SK-N-SH (cell line): Measurements from ENCODE around the gene PTPN4. TPM values are rescaled to one million over a fixed set of nuclear protein-coding genes. Genes with fewer than 3 reads are reported as not detected.

Source experiments
- CTCF ChIA-PET: fragments of 300-600, 350-600 bp; formaldehyde crosslinking; extraction: SDS; loops from one replicate; lab custom pipeline; 2021; lab: Yijun Ruan, JAX
- POLR2A ChIA-PET: fragments of 350-600 bp; sonication (Branson Sonifier 250); formaldehyde crosslinking; extraction: SDS; loops from one replicate; lab custom pipeline; 2020; ENCODE audit warnings: antibody characterized with exemption, inconsistent platforms; lab: Yijun Ruan, JAX
- DNase-seq: peaks from one replicate; pipeline ENCODE4 v3.0.0; 2012
- H2AFZ ChIP-seq: fragments of 200-600 bp; sonication (generic); 2 replicates; pipeline ENCODE4 v1.8.1; 2016; ENCODE audit warnings: antibody characterized with exemption, mild to moderate bottlenecking, low read depth
- H3F3A ChIP-seq: fragments of 200-600 bp; sonication (generic); replicated peaks from 2 replicates; pipeline ENCODE3; 2016; ENCODE audit warnings: antibody characterized with exemption, mild to moderate bottlenecking; ENCODE audit not compliant: insufficient read depth
- H3K27ac ChIP-seq, 2 experiments: fragments of 200-500 bp in 1 of 2; fragments of 200-600 bp in 1 of 2; sonication (Bioruptor generic) in 1 of 2; sonication (generic), shearing (Covaris generic) in 1 of 2; 2 replicates each; pipeline versions ENCODE4 v1.5.1 to v1.6.1; 2014 to 2016; ENCODE audit warnings: low read depth in 2 of 2, inconsistent platforms in 1 of 2, low read length in 1 of 2, mild to moderate bottlenecking in 1 of 2, mixed read lengths in 1 of 2
- H3K27me3 ChIP-seq: fragments of 200-600 bp; sonication (generic), shearing (Covaris generic); 2 replicates; pipeline ENCODE4 v1.6.1; 2016; ENCODE audit warnings: mixed run types; ENCODE audit not compliant: insufficient read depth
- H3K36me3 ChIP-seq, 2 experiments: fragments of 200-500 bp in 1 of 2; fragments of 200-600 bp in 1 of 2; sonication (Bioruptor generic) in 1 of 2; sonication (generic) in 1 of 2; replicated peaks in 1 of 2; 2 replicates each; pipeline versions ENCODE3 to v1.5.1; 2014 to 2016; ENCODE audit warnings: low read length in 1 of 2, mild to moderate bottlenecking in 1 of 2; ENCODE audit not compliant: insufficient read depth in 2 of 2, control insufficient read depth in 1 of 2
- H3K4me1 ChIP-seq, 2 experiments: fragments of 200-500 bp in 1 of 2; fragments of 200-600 bp in 1 of 2; sonication (Bioruptor generic) in 1 of 2; sonication (generic), shearing (Covaris generic) in 1 of 2; 2 replicates each; pipeline versions ENCODE4 v1.5.1 to v1.6.1; 2014 to 2016; ENCODE audit warnings: low read depth in 1 of 2, low read length in 1 of 2, mixed run types in 1 of 2; ENCODE audit not compliant: insufficient read depth in 2 of 2, control insufficient read depth in 1 of 2
- H3K4me2 ChIP-seq: fragments of 200-600 bp; sonication (generic), shearing (Covaris generic); 2 replicates; pipeline ENCODE4 v1.6.1; 2017; ENCODE audit warnings: mixed run types
- H3K4me3 ChIP-seq, 2 experiments: fragments of 200-500 bp in 1 of 2; fragments of 200-600 bp in 1 of 2; sonication (Bioruptor generic) in 1 of 2; sonication (generic), shearing (Covaris generic) in 1 of 2; 2 replicates each; pipeline versions ENCODE4 v1.5.1 to v1.8.1; 2014 to 2016; ENCODE audit warnings: low read depth in 2 of 2, inconsistent platforms in 1 of 2, low read length in 1 of 2, mild to moderate bottlenecking in 1 of 2, mixed read lengths in 1 of 2, moderate library complexity in 1 of 2
- H3K79me2 ChIP-seq: fragments of 200-600 bp; sonication (generic); 2 replicates; pipeline ENCODE4 v1.8.1; 2017; ENCODE audit warnings: mild to moderate bottlenecking; ENCODE audit not compliant: insufficient read depth
- H3K9ac ChIP-seq: fragments of 200-600 bp; sonication (generic); 2 replicates; pipeline ENCODE4 v1.6.1; 2017; ENCODE audit warnings: mixed run types
- H3K9me2 ChIP-seq: fragments of 200-600 bp; sonication (generic); 2 replicates; pipeline ENCODE4 v1.6.1; 2017; ENCODE audit warnings: mixed run types
- H3K9me3 ChIP-seq: fragments of 200-600 bp; sonication (generic); 2 replicates; pipeline ENCODE4 v1.6.1; 2017; ENCODE audit warnings: mixed run types, mild to moderate bottlenecking, moderate library complexity
- H4K20me1 ChIP-seq: fragments of 200-600 bp; sonication (generic); 2 replicates; pipeline ENCODE4 v1.6.1; 2017; ENCODE audit warnings: mild to moderate bottlenecking, mixed run types; ENCODE audit not compliant: insufficient read depth
- CHD2 ChIP-seq: fragments of 150-350 bp; IDR thresholded peaks from 2 replicates; pipeline ENCODE4 v1.6.1; 2018; ENCODE audit warnings: low read length; ENCODE audit not compliant: partially characterized antibody
- CTCF ChIP-seq: fragments of 200-600 bp; sonication (generic); IDR thresholded peaks from 2 replicates; pipeline ENCODE4 v1.6.1; 2017; ENCODE audit warnings: antibody characterized with exemption, mild to moderate bottlenecking, moderate library complexity
- FOSL2 ChIP-seq: IDR thresholded peaks from 2 replicates; pipeline ENCODE4 v1.4.0; 2012; ENCODE audit warnings: low read depth, mild to moderate bottlenecking, moderate library complexity, borderline replicate concordance
- FOXM1 ChIP-seq: IDR thresholded peaks from 2 replicates; pipeline ENCODE4 v1.4.0; 2012; ENCODE audit warnings: low read depth, mild to moderate bottlenecking
- GATA2 ChIP-seq: sonication (generic); formaldehyde crosslinking; IDR thresholded peaks from 2 replicates; pipeline ENCODE4 v1.5.0; 2020; ENCODE audit warnings: mild to moderate bottlenecking, missing genetic modification reagents
- IRF3 ChIP-seq: fragments of 150-350 bp; IDR thresholded peaks from 2 replicates; pipeline ENCODE4 v1.6.1; 2016; ENCODE audit warnings: mild to moderate bottlenecking, low read depth, low read length
- JUND ChIP-seq: IDR thresholded peaks from 2 replicates; pipeline ENCODE4 v1.4.0; 2012
- NRF1 ChIP-seq: IDR thresholded peaks from 2 replicates; pipeline ENCODE4 v1.6.1; 2012; ENCODE audit warnings: low read depth, mild to moderate bottlenecking, low read length
- PBX3 ChIP-seq: IDR thresholded peaks from 2 replicates; pipeline ENCODE4; 2012
- RCOR1 ChIP-seq: fragments of 150-350 bp; IDR thresholded peaks from 2 replicates; pipeline ENCODE4 v1.6.1; 2017; ENCODE audit warnings: antibody characterized with exemption, low read length
- RFX5 ChIP-seq: IDR thresholded peaks from 2 replicates; pipeline ENCODE4 v1.6.1; 2012; ENCODE audit warnings: mild to moderate bottlenecking, improper control_type of control experiment, low read length
- RXRA ChIP-seq: IDR thresholded peaks from 2 replicates; pipeline ENCODE4 v1.4.0; 2012; ENCODE audit warnings: low read depth, mild to moderate bottlenecking, borderline replicate concordance
- TCF12 ChIP-seq: IDR thresholded peaks from 2 replicates; pipeline ENCODE4 v1.4.0; 2012
- TEAD4 ChIP-seq: IDR thresholded peaks from 2 replicates; pipeline ENCODE4 v1.4.0; 2012; ENCODE audit warnings: mild to moderate bottlenecking, borderline replicate concordance; ENCODE audit not compliant: insufficient read depth
- ZBTB33 ChIP-seq: IDR thresholded peaks from 2 replicates; pipeline ENCODE4 v1.4.0; 2012; ENCODE audit warnings: low read depth, borderline replicate concordance
- WGBS: methylation state at CpG from one replicate; pipeline ENCODE4 v1.1.6; 2017; ENCODE audit warnings: low lambda C conversion rate; 5-methylcytosine and 5-hydroxymethylcytosine counted together
- polyA plus RNA-seq, 3 experiments: library from polyadenylated mRNA; depleted of rRNA; stranded (reverse); fragments of >200 nt; gene quantifications; 2 replicates each; pipeline ENCODE4 v1.2.3, GENCODE V29; 2012
- TF ChIP-seq, protein P1 (sequence below): IDR thresholded peaks from 2 replicates; pipeline ENCODE4 v1.4.0; 2012; ENCODE audit warnings: low read depth

Gene PTPN4
- polyA plus RNA-seq, 1 of the 3 experiments (the other 2 are of a cell fraction): 6.2 TPM

DNA sequence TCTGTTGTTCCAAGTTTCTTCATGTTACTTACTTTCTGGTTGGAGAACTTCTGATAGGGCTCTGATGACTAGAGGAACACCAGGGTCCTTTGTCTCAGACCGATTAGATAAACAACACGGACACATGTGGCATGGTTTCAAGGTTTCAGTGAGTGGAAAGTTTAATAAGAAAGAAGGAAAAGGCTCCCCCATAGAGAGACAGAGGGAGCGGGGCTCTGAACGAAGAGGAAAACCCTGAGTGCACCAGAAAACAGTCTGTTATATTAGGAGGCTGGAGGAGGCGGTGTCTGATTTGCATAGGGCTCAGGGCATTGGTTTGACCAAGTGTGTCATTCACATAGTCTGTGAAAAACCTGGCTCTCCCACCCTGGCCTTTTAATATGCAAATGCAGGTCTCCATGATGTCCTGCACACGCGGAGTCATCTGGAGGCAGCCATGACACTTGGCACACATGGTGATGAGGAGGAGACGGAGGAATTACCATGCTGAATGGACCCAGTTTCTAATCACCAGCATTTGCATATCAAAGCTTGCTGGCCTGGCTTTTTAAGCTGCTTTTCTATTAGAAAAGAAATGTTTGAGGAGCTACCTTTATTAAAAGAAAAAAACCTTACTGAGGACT, 94.2 kb downstream of the PTPN4 start:
- Histone ChIP-seq H3K9me2 (no peaks in the 10 kb centered on the region), H2AFZ (no peak overlapping the region), H3K79me2 (peaks cover 3% of the 10 kb centered on the region; the same call in 1 of the 2 replicates), H3K27me3 (no peaks in the 10 kb centered on the region), H3K4me1 (no peaks in the 10 kb centered on the region), H3K4me3 (no peak overlapping the region), H3F3A (no peaks in the 10 kb centered on the region), H3K9me3 (peaks cover 16% of the 10 kb centered on the region), H3K9ac (no peak overlapping the region), H3K36me3 (peaks cover 0 to 2% of the 10 kb centered on the region in 2 experiments), H3K27ac (no peak overlapping the region), H3K4me2 (no peak overlapping the region), H4K20me1 (no peaks in the 10 kb centered on the region)
- no peak for DNase-seq
- WGBS: 95% methylated on average over 8 of the region's 8 CpGs
- TF ChIP-seq ZBTB33: no peak
- TF ChIP-seq PBX3: no peak
- no peak for TF ChIP-seq TCF12
- TF ChIP-seq RCOR1: no peak
- no peak for TF ChIP-seq FOSL2
- no peak for TF ChIP-seq TEAD4
- no peak for TF ChIP-seq IRF3
- TF ChIP-seq CTCF: no peak
- TF ChIP-seq RXRA: no peak
- no peak for TF ChIP-seq RFX5
- ChIA-PET POLR2A (no interaction called here), CTCF (interaction anchor here (0.7 kb wide), 1 partner anchor 23 kb away, joined by 3 read pairs; no protein-coding TSS in a partner anchor)

DNA sequence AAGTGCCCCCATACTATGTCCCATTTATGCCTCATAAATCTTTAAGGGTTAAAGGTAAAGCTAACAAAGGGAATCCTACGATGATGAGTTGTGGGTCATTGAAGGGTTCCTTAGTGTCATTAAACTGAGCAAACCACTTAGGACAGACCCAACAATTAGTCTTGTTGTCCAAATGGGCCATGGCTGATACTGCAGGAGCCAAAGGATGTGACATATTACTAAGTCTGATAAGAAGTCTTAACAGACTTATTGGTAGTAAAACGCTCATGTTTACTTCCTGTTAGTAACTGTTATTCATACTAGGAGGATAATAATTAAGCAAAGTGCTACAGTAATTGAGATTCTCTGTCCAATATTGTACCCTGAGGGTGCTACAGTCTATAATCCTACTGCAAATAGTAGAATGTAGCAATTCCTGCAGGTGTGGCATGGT, 96.8 kb downstream of the PTPN4 start:
- H3K4me3 ChIP-seq: no peak overlapping the region
- no peak overlapping the region for H3K9ac ChIP-seq
- CTCF ChIA-PET: no interaction called here
- H3F3A ChIP-seq: no peaks in the 10 kb centered on the region
- H3K27ac ChIP-seq: no peak overlapping the region
- H3K4me2 ChIP-seq: no peak overlapping the region
- H3K9me2 ChIP-seq: no peaks in the 10 kb centered on the region
- no peak for TF ChIP-seq ZBTB33
- TF ChIP-seq GATA2: no peak
- TF ChIP-seq FOXM1: no peak
- TF ChIP-seq, protein P1, sequence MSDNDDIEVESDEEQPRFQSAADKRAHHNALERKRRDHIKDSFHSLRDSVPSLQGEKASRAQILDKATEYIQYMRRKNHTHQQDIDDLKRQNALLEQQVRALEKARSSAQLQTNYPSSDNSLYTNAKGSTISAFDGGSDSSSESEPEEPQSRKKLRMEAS: no peak
- no peak for TF ChIP-seq FOSL2
- no peak for TF ChIP-seq NRF1
- no peak for TF ChIP-seq RXRA
- TF ChIP-seq JUND: no peak
- no peak for TF ChIP-seq RFX5
- no peak for TF ChIP-seq CHD2
- no peaks in the 10 kb centered on the region for H3K27me3 ChIP-seq
- peaks cover 0 to 2% of the 10 kb centered on the region in 2 experiments for H3K36me3 ChIP-seq
- H3K4me1 ChIP-seq: no peaks in the 10 kb centered on the region
- no peak for DNase-seq
- 77% methylated on average over 2 of the region's 2 CpGs for WGBS
- H3K9me3 ChIP-seq: peaks cover 16% of the 10 kb centered on the region
- peaks cover 3% of the 10 kb centered on the region; the same call in 1 of the 2 replicates for H3K79me2 ChIP-seq
- no peaks in the 10 kb centered on the region for H4K20me1 ChIP-seq
- H2AFZ ChIP-seq: no peak overlapping the region
- POLR2A ChIA-PET: no interaction called here
